GM13977 (cell line): ENCODE measurements around the gene U2SURP.

ENCODE experiments used
- DNase-seq: peaks from one replicate; pipeline ENCODE4 v3.0.0; 2012; ENCODE audit warnings: low spot score
- in situ Hi-C: fragments of 300-500 bp; cut with MboI; formaldehyde crosslinking; loops from one replicate; pipeline ENCODE4 v1.12.0; 2022; ENCODE audit warnings: low sequenced_read_pairs, low pct_unique_long_range_greater_than_20kb, mixed read lengths, inconsistent platforms; ENCODE audit not compliant: unreplicated experiment
- TF ChIP-seq, protein P1 (sequence below): IDR thresholded peaks from 2 replicates; pipeline ENCODE4 v1.5.1; 2012; ENCODE audit warnings: mild to moderate bottlenecking, control low read depth; ENCODE audit not compliant: insufficient read depth; ENCODE audit errors: extremely low read depth, missing control alignments

The U2SURP gene

DNA sequence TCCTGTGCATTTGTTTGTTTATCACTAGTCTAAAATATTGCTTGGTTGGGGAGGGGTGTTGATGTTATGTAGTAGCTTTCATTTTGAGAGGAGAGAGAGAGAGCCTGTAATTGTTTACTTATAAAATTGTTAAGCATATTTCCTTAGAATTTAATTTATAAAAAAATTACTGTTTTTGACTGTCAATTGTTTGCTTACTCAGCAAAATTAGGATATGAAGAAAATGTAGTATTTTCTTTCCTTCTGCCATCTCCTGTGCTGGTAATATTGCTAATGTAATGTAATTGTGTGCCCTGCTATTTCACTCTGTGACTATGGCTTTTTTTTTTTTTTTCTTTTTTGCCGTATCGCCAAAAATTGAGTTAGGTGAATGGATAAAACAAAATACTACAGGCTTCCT is 3.5 kb downstream of the U2SURP start:
- DNase-seq = no peak
- in situ Hi-C loops = no loop called here
- TF ChIP-seq, protein P1, sequence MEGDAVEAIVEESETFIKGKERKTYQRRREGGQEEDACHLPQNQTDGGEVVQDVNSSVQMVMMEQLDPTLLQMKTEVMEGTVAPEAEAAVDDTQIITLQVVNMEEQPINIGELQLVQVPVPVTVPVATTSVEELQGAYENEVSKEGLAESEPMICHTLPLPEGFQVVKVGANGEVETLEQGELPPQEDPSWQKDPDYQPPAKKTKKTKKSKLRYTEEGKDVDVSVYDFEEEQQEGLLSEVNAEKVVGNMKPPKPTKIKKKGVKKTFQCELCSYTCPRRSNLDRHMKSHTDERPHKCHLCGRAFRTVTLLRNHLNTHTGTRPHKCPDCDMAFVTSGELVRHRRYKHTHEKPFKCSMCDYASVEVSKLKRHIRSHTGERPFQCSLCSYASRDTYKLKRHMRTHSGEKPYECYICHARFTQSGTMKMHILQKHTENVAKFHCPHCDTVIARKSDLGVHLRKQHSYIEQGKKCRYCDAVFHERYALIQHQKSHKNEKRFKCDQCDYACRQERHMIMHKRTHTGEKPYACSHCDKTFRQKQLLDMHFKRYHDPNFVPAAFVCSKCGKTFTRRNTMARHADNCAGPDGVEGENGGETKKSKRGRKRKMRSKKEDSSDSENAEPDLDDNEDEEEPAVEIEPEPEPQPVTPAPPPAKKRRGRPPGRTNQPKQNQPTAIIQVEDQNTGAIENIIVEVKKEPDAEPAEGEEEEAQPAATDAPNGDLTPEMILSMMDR = no peak

DNA sequence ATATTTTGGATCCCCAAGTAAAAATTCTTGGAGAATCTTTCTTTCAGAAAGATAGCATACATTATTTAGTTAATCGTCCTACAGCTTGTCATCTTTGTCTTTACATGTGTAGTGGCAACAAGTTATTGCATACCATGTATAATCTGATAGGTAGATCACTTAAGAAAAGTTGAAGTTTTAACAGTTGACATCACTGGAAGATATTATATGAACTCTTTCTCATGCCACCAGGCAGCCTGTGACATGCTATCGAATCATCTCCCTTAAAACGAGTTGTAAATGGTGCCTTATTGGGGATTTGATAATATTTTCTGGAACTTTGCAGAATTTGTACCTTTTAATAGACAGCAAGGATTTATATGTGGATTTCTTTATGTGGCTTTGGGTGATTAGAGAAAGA is 8.7 kb downstream of the U2SURP start:
- DNase-seq = no peak
- in situ Hi-C loops = no loop called here
- TF ChIP-seq, protein P1 = no peak

DNA sequence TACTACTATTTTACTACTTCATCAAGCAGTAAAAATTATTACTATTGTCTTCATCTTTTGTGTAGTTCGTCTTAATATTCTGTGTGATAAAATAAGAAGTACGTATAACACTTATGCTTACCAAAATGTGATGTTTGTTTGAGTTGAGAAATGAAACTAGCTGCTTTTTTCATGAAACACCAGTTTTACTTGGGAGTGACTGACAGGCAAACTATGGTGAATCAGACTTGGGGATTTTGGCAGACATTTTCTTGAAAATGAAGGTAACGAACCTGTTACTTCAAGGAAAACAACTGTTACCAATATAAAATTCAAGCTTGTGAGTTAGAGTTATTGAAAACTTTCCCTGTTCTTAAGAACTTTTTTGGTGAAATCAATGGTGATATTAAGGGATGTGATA is 10.3 kb downstream of the U2SURP start:
- in situ Hi-C loops = no loop called here
- TF ChIP-seq, protein P1 = no peak

DNA sequence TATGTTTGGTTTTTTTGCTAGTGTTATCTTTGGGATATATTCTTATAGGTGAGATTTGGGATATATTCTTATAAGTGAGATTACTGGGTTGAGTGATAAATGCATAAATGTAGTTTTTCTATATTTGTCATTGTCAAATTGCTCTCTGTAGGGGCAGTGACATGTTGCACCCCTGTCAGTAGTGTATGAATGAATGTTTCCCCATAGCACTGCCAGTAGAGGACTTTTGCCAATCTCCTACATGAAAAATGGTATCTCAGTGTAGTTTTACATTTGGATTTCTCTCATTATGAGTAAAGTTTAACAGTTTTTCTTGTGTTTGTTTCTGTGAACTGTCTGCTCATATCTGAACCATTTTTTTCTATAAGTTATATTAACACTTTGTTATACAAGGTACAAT is 13.6 kb downstream of the U2SURP start:
- in situ Hi-C loops = no loop called here
- no peak for DNase-seq
- TF ChIP-seq, protein P1 = no peak

More for the DNA sequence above, 10.3 kb downstream of the U2SURP start:
- no peak for DNase-seq

DNA sequence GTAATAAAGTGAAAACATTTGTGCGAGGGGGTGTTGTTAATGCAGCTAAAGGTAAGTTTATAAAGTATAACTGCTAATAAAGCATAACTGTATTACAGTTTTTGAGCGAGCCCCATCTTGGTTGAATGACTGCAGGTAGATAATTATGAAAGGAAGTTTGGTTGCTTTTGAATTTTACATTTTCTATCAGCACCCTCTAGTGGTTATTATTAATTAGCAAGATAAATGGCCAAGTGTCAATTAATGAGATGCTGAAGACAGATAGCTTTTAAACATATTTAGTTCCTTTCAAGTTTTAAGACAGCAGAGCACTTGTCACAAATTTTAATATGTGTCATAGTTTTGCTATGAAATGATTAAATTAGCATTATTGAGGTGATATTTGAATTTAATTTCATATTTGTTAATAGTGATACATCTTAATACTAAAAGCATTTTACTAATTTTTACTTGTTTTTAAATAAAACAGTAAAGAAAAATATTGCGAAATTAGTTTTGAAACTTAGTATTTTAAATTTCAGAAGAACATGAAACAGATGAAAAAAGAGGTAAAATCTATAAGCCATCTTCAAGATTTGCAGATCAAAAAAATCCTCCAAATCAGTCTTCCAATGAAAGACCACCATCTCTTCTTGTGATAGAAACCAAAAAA is 15.1 kb downstream of the U2SURP start:
- DNase-seq = no peak
- TF ChIP-seq, protein P1 = peak; percentile 54
- in situ Hi-C loops = no loop called here

DNA sequence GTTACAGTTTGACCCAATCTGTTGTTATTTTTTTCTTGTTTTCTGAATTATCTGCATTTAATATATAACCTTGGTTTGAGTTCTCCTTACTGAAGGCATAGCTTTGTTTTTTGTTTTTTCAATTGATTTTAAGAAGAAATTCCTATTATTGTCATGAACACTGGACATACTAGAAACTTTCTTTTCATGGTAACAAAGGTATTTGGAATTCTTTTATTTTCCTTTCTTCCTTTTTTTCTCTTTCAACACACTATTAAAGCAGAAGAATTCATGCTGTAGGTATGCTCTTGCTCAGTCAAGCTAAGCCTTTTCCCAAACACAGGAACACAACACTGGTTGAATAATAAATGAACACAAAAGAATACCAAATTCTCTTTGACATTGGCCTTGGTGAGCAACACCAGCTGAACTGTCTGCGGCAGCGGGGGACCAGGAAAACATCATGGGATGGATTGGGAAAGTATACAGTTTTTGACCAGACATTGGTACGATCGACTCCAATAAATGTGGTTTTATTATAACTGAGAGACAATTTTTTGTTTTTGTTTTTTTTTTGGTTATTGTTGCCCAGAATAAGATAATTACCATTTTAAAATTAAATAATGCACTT is 23.1 kb downstream of the U2SURP start:
- TF ChIP-seq, protein P1 = no peak
- in situ Hi-C loops = no loop called here
- DNase-seq = no peak
